Mesenchymal stem cell (in vitro differentiated cells and primary cell): ENCODE results near the gene HOXD4. TPM values are rescaled to one million over a fixed set of nuclear protein-coding genes. Genes with fewer than 3 reads are reported as not detected.

Experiments
- DNase-seq: peaks from one replicate; pipeline ENCODE4 v3.0.0-alpha.2; 2013
- H2AFZ ChIP-seq: one replicate; pipeline ENCODE4 v1.6.1; 2013; ENCODE audit warnings: low read depth, mild to moderate bottlenecking, control low read depth, inconsistent platforms, low read length, moderate library complexity
- H2AK5ac ChIP-seq: 2 replicates; pipeline ENCODE4 v1.6.1; 2013; ENCODE audit warnings: low read length, moderate library complexity, mild to moderate bottlenecking, inconsistent platforms; ENCODE audit not compliant: severe bottlenecking
- H2BK120ac ChIP-seq: one replicate; pipeline ENCODE4 v1.6.1; 2013; ENCODE audit warnings: low read depth, mild to moderate bottlenecking, inconsistent platforms, low read length, moderate library complexity
- H2BK12ac ChIP-seq, 2 experiments: one replicate each; pipeline ENCODE4 v1.6.1; 2013; ENCODE audit warnings: inconsistent platforms in 2 of 2, low read length in 2 of 2, mild to moderate bottlenecking in 2 of 2, moderate library complexity in 2 of 2, control low read depth in 1 of 2
- H2BK15ac ChIP-seq: one replicate; pipeline ENCODE4 v1.6.1; 2013; ENCODE audit warnings: mild to moderate bottlenecking, low read depth, inconsistent platforms; ENCODE audit not compliant: poor library complexity, severe bottlenecking
- H2BK5ac ChIP-seq: 2 replicates; pipeline ENCODE4 v1.6.1; 2013; ENCODE audit warnings: low read depth, mild to moderate bottlenecking, low read length, control low read depth, inconsistent platforms; ENCODE audit not compliant: poor library complexity, severe bottlenecking
- H3K14ac ChIP-seq, 2 experiments: one replicate each; pipeline ENCODE4 v1.6.1; 2013; ENCODE audit warnings: inconsistent platforms in 2 of 2, low read length in 2 of 2, control low read depth in 1 of 2, mild to moderate bottlenecking in 1 of 2, moderate library complexity in 1 of 2
- H3K18ac ChIP-seq, 2 experiments: one replicate each; pipeline ENCODE4 v1.6.1; 2013; ENCODE audit warnings: inconsistent platforms in 2 of 2, low read length in 2 of 2, control low read depth in 1 of 2, low read depth in 1 of 2, mild to moderate bottlenecking in 1 of 2
- H3K23ac ChIP-seq, 2 experiments: one replicate each; pipeline ENCODE4 v1.6.1; 2013; ENCODE audit warnings: inconsistent platforms in 2 of 2, low read length in 2 of 2, mild to moderate bottlenecking in 2 of 2, moderate library complexity in 2 of 2, control low read depth in 1 of 2
- H3K27ac ChIP-seq: 2 replicates; pipeline ENCODE4 v1.5.1; 2013; ENCODE audit warnings: mild to moderate bottlenecking, moderate library complexity, low read length, control low read depth, inconsistent platforms; ENCODE audit not compliant: poor library complexity, severe bottlenecking
- H3K27me3 ChIP-seq, 2 experiments: 2 replicates each; pipeline versions ENCODE4 v1.6.1 to v1.7.0; 2013; ENCODE audit warnings: low read length in 2 of 2, mild to moderate bottlenecking in 2 of 2, moderate library complexity in 2 of 2, control low read depth in 1 of 2, inconsistent platforms in 1 of 2; ENCODE audit not compliant: control insufficient read depth in 1 of 2, insufficient read depth in 1 of 2
- H3K36me3 ChIP-seq, 2 experiments: 2 replicates each; pipeline versions ENCODE4 v1.6.1 to v1.7.0; 2013; ENCODE audit warnings: low read length in 2 of 2, control low read depth in 1 of 2, inconsistent platforms in 1 of 2, low read depth in 1 of 2, mild to moderate bottlenecking in 1 of 2; ENCODE audit not compliant: insufficient read depth in 2 of 2, control insufficient read depth in 1 of 2
- H3K4ac ChIP-seq, 2 experiments: one replicate each; pipeline ENCODE4 v1.6.1; 2013; ENCODE audit warnings: inconsistent platforms in 2 of 2, low read length in 2 of 2, mild to moderate bottlenecking in 2 of 2, moderate library complexity in 2 of 2, control low read depth in 1 of 2, low read depth in 1 of 2
- H3K4me1 ChIP-seq: 2 replicates; pipeline ENCODE4 v1.6.1; 2013; ENCODE audit warnings: low read depth, low read length, control low read depth; ENCODE audit not compliant: control insufficient read depth, insufficient read depth
- H3K4me2 ChIP-seq: 2 replicates; pipeline ENCODE4 v1.6.1; 2013; ENCODE audit warnings: low read length, mild to moderate bottlenecking, inconsistent platforms; ENCODE audit not compliant: poor library complexity, severe bottlenecking
- H3K4me3 ChIP-seq, 2 experiments: 2 replicates each; pipeline versions ENCODE4 v1.5.1 to v1.7.0; 2013; ENCODE audit warnings: low read length in 2 of 2, mild to moderate bottlenecking in 2 of 2, control low read depth in 1 of 2, low read depth in 1 of 2; ENCODE audit not compliant: insufficient read depth in 1 of 2
- H3K79me1 ChIP-seq: replicated peaks from 2 replicates; pipeline ENCODE4 v1.6.1; 2013; ENCODE audit warnings: mild to moderate bottlenecking, control low read depth, low read length, inconsistent platforms; ENCODE audit not compliant: poor library complexity, severe bottlenecking
- H3K9ac ChIP-seq: 2 replicates; pipeline ENCODE4 v1.7.0; 2013; ENCODE audit warnings: mild to moderate bottlenecking, low read length, moderate library complexity
- H3K9me3 ChIP-seq: 2 replicates; pipeline ENCODE4 v1.7.0; 2013; ENCODE audit warnings: mild to moderate bottlenecking, low read length; ENCODE audit not compliant: control insufficient read depth
- H4K8ac ChIP-seq: one replicate; pipeline ENCODE4 v1.6.1; 2013; ENCODE audit warnings: inconsistent platforms, mild to moderate bottlenecking, low read length, moderate library complexity
- H4K91ac ChIP-seq: one replicate; pipeline ENCODE4 v1.6.1; 2013; ENCODE audit warnings: mild to moderate bottlenecking, low read length, inconsistent platforms
- WGBS: methylation state at CpG from one replicate; pipeline ENCODE4 v1.1.7; 2013; ENCODE audit warnings: mixed read lengths; 5-methylcytosine and 5-hydroxymethylcytosine counted together
- polyA plus RNA-seq, 2 experiments: library from polyadenylated mRNA; stranded (reverse); fragments of 200-250 nt; gene quantifications; one replicate each; pipeline ENCODE4 v1.2.3, GENCODE V29; 2013

HOXD4 gene
- 0.07 TPM for polyA plus RNA-seq (2013, experiment 1 of 2)
- polyA plus RNA-seq (2013, experiment 2 of 2), result not detected

GRCh38 chr2:176151442-176152287 is at the start of gene HOXD4:
Gene HOXD4 (plus strand): TSS chr2:176151550. CDS start chr2:176151634, 84 bp downstream.
- 13% methylated on average over 53 of the region's 55 CpGs for WGBS
- Histone ChIP-seq H2BK5ac (no peak within 1 kb of the TSS), H2BK15ac (no peak within 1 kb of the TSS), H3K27ac (no peak within 1 kb of the TSS), H3K9me3 (no peaks in the 10 kb centered on the region), H3K18ac (no peak within 1 kb of the TSS), H3K4me3 (peak within 1 kb of the TSS in 1 of 2 experiments; percentile 59), H3K4ac (no peak within 1 kb of the TSS), H4K91ac (no peak within 1 kb of the TSS), H2BK12ac (no peak within 1 kb of the TSS), H3K4me1 (peaks cover 12% of the 10 kb centered on the region), H2BK120ac (no peak within 1 kb of the TSS), H2AFZ (no peak within 1 kb of the TSS), H3K14ac (no peak within 1 kb of the TSS), H3K9ac (no peak within 1 kb of the TSS), H3K36me3 (peaks cover 14 to 16% of the 10 kb centered on the region in 2 experiments), H2AK5ac (no peak within 1 kb of the TSS), H3K23ac (no peak within 1 kb of the TSS), H3K79me1 (peaks cover 12% of the 10 kb centered on the region), H4K8ac (no peak within 1 kb of the TSS), H3K27me3 (peaks cover 0 to 74% of the 10 kb centered on the region in 2 experiments), H3K4me2 (peak within 1 kb of the TSS; percentile 90)
- no peak for DNase-seq

- H2AK5ac ChIP-seq, result no peak overlapping the region
- H4K8ac ChIP-seq, result no peak overlapping the region
- H3K4me2 ChIP-seq, result no peak overlapping the region
Measured at GRCh38 chr2:176101842-176102241, 49.5 kb upstream of the HOXD4 start.

GRCh38 chr2:176102309-176102866 is 49.0 kb upstream of the HOXD4 start:
- Histone ChIP-seq H3K9me3 (no peaks in the 10 kb centered on the region), H3K4me1 (peaks cover 21% of the 10 kb centered on the region), H2AK5ac (no peak overlapping the region), H3K4me3 (no peak overlapping the region), H3K36me3 (no peaks in the 10 kb centered on the region), H2BK15ac (no peak overlapping the region), H4K8ac (no peak overlapping the region), H2BK120ac (no peak overlapping the region), H2BK12ac (no peak overlapping the region), H3K14ac (no peak overlapping the region), H3K27me3 (peaks cover 98% of the 10 kb centered on the region in 2 experiments), H3K79me1 (no peaks in the 10 kb centered on the region), H3K18ac (no peak overlapping the region), H2AFZ (no peak overlapping the region), H3K4ac (no peak overlapping the region), H4K91ac (no peak overlapping the region), H3K9ac (no peak overlapping the region), H2BK5ac (no peak overlapping the region), H3K27ac (no peak overlapping the region), H3K23ac (no peak overlapping the region), H3K4me2 (no peak overlapping the region)
- DNase-seq, result no peak
- 18% methylated on average over 7 of the region's 7 CpGs for WGBS

More at GRCh38 chr2:176101842-176102241, 49.5 kb upstream of the HOXD4 start:
- H3K79me1 ChIP-seq, result no peaks in the 10 kb centered on the region
- no peak overlapping the region for H3K23ac ChIP-seq
- peaks cover 18% of the 10 kb centered on the region for H3K4me1 ChIP-seq
- no peak overlapping the region for H3K4ac ChIP-seq
- no peak overlapping the region for H2BK120ac ChIP-seq
- no peak overlapping the region for H3K18ac ChIP-seq
- H3K27me3 ChIP-seq, result peaks cover 98% of the 10 kb centered on the region in 2 experiments
- H3K9ac ChIP-seq, result no peak overlapping the region
- no peak overlapping the region for H2BK15ac ChIP-seq
- no peak overlapping the region for H2BK5ac ChIP-seq
- no peak overlapping the region for H3K4me3 ChIP-seq
- H3K27ac ChIP-seq, result no peak overlapping the region
- H2AFZ ChIP-seq, result no peak overlapping the region
- WGBS, result 46% methylated on average over 3 of the region's 5 CpGs
- no peaks in the 10 kb centered on the region for H3K36me3 ChIP-seq
- H4K91ac ChIP-seq, result no peak overlapping the region
- H2BK12ac ChIP-seq, result no peak overlapping the region
- H3K9me3 ChIP-seq, result no peaks in the 10 kb centered on the region
- H3K14ac ChIP-seq, result no peak overlapping the region
- DNase-seq, result no peak

- Histone ChIP-seq H2BK15ac (no peak overlapping the region), H3K4me2 (no peak overlapping the region), H2AK5ac (no peak overlapping the region), H3K9ac (no peak overlapping the region), H4K91ac (no peak overlapping the region), H3K4me3 (no peak overlapping the region), H3K27ac (no peak overlapping the region), H3K18ac (no peak overlapping the region), H2BK5ac (no peak overlapping the region), H2BK120ac (no peak overlapping the region), H3K79me1 (no peaks in the 10 kb centered on the region), H2AFZ (no peak overlapping the region), H3K27me3 (peaks cover 91 to 93% of the 10 kb centered on the region in 2 experiments), H4K8ac (no peak overlapping the region), H3K36me3 (no peaks in the 10 kb centered on the region), H3K23ac (no peak overlapping the region), H3K4me1 (peaks cover 26% of the 10 kb centered on the region), H3K14ac (no peak overlapping the region), H3K4ac (no peak overlapping the region), H3K9me3 (no peaks in the 10 kb centered on the region), H2BK12ac (no peak overlapping the region)
- no peak for DNase-seq
- 29% methylated on average over 3 of the region's 7 CpGs for WGBS
Measured at GRCh38 chr2:176103194-176103593, 48.2 kb upstream of the HOXD4 start.
